ENCODE measurements around the gene GNG14. TPM values are rescaled to one million over a fixed set of nuclear protein-coding genes. Genes with fewer than 3 reads are reported as not detected.

Gene GNG14
- total and polyA plus RNA-seq, 2 of the 13 experiments (the other 11 are each of a cell fraction or from before 2014, with no cell fraction given): not detected

- TF ChIP-seq EP300 (IDR thresholded peaks at IDR 0.05; ENCODE audit: low read depth in 2 of 2, low read length in 2 of 2): no peak
- TF ChIP-seq EP300 (CRISPR knock-in tag; IDR thresholded peaks at IDR 0.05; ENCODE audit: borderline replicate concordance): no peak
- no peak for TF ChIP-seq ZNF546 (CRISPR knock-in tag; conservative IDR thresholded peaks at IDR 0.05)
- TF ChIP-seq RAD21 (CRISPR knock-in tag; IDR thresholded peaks at IDR 0.05): no peak
- TF ChIP-seq ELK4 (CRISPR knock-in tag; IDR thresholded peaks at IDR 0.05; ENCODE audit: borderline replicate concordance): no peak
- TF ChIP-seq YEATS2 (CRISPR knock-in tag; IDR thresholded peaks at IDR 0.05; ENCODE audit: borderline replicate concordance): peak; percentile 93
- peak; percentile 86 for TF ChIP-seq CREM (IDR thresholded peaks at IDR 0.05)
- TF ChIP-seq CREM (CRISPR knock-in tag; IDR thresholded peaks at IDR 0.05): no peak
- no peak for TF ChIP-seq ZNF660 (CRISPR knock-in tag; IDR thresholded peaks at IDR 0.05; ENCODE audit: borderline replicate concordance, low read depth)
- peak in 1 of 2 experiments; percentile 15; a peak in 1 of 4 replicates for TF ChIP-seq NR2F1 (CRISPR knock-in tag; IDR thresholded peaks at IDR 0.05)
- no peak for TF ChIP-seq TBP (CRISPR knock-in tag; IDR thresholded peaks at IDR 0.05)
- peak; percentile 25 for TF ChIP-seq AGO2 (optimal IDR thresholded peaks at IDR 0.05; ENCODE audit: low read depth, low read length)
- no peak for TF ChIP-seq NFE2L1 (CRISPR knock-in tag; IDR thresholded peaks at IDR 0.05; ENCODE audit: borderline replicate concordance)
- TF ChIP-seq MLLT10 (CRISPR knock-in tag; IDR thresholded peaks at IDR 0.05): no peak
- no peak for TF ChIP-seq ZNF430 (CRISPR knock-in tag; IDR thresholded peaks at IDR 0.05)
- no peak for TF ChIP-seq ADNP (CRISPR knock-in tag; IDR thresholded peaks at IDR 0.05)
- TF ChIP-seq ZNF614 (CRISPR knock-in tag; IDR thresholded peaks at IDR 0.05; ENCODE audit: borderline replicate concordance): peak; percentile 32; the same call in 1 of the 2 replicates
- TF ChIP-seq ZNF33A (CRISPR knock-in tag; IDR thresholded peaks at IDR 0.05; ENCODE audit: borderline replicate concordance): no peak
- peak; percentile 93 for TF ChIP-seq SIN3A (IDR thresholded peaks at IDR 0.05; ENCODE audit: borderline replicate concordance, low read depth, low read length)
- TF ChIP-seq KAT7 (CRISPR knock-in tag; IDR thresholded peaks at IDR 0.05; ENCODE audit: borderline replicate concordance): no peak
- peak; percentile 22; the same call in 1 of the 2 replicates for TF ChIP-seq YEATS4 (CRISPR knock-in tag; IDR thresholded peaks at IDR 0.05; ENCODE audit: borderline replicate concordance)
- no peak for TF ChIP-seq CHD2 (IDR thresholded peaks at IDR 0.05; ENCODE audit: low read depth, low read length)
- TF ChIP-seq ZNF678 (CRISPR knock-in tag; IDR thresholded peaks at IDR 0.05): no peak
- TF ChIP-seq GRHL1 (CRISPR knock-in tag; conservative IDR thresholded peaks at IDR 0.05): no peak
- TF ChIP-seq ZNF780A (CRISPR knock-in tag; IDR thresholded peaks at IDR 0.05): no peak
- no peak for TF ChIP-seq ZNF17 (CRISPR knock-in tag; IDR thresholded peaks at IDR 0.05)
- 0 out of 2 replicates have a peak, but pooled peaks have one; percentile 53 for TF ChIP-seq JUND (CRISPR knock-in tag; IDR thresholded peaks at IDR 0.05)
- peak; percentile 61 for TF ChIP-seq MIXL1 (CRISPR knock-in tag; IDR thresholded peaks at IDR 0.05)
Measured at GRCh38 chr19:12722566-12723380, 35.0 kb downstream of the GNG14 start (continued).
